PC-3 (cell line): ENCODE results near the gene AGXT. TPM values are rescaled to one million over a fixed set of nuclear protein-coding genes. Genes with fewer than 3 reads are reported as not detected.

Experiments used
- ATAC-seq: fragments of 200-7000 bp; cut with Tn5 transposase; 2 replicates; pipeline ENCODE4 v1.9.1; 2020; ENCODE audit warnings: mild to moderate bottlenecking, moderate library complexity
- BruUV-seq: library from RNA; stranded (reverse); fragments of 400-500 nt; replicated peaks from 2 replicates; lab custom pipeline; 2021; lab: Mats Ljungman, UMichigan
- CTCF ChIA-PET: fragments of 300-600 bp; sonication (Branson Sonifier 250); formaldehyde crosslinking; loops from one replicate; lab custom pipeline; 2022; ENCODE audit warnings: antibody characterized with exemption; lab: Charles Lee
- POLR2A ChIA-PET: fragments of 300-600 bp; sonication (Branson Sonifier 250); formaldehyde crosslinking; loops from one replicate; lab custom pipeline; 2022; ENCODE audit warnings: antibody characterized with exemption; ENCODE audit not compliant: unreplicated experiment; lab: Charles Lee
- DNase-seq: peaks from one replicate; pipeline ENCODE4 v3.0.0-alpha.2; 2015
- H2AFZ ChIP-seq: fragments of 300-600 bp; sonication (generic); 2 replicates; pipeline ENCODE4 v1.6.0; 2016; ENCODE audit warnings: antibody characterized with exemption, low read length
- H3F3A ChIP-seq: fragments of 300-600 bp; sonication (generic); one replicate; pipeline ENCODE4 v1.6.0; 2017; ENCODE audit warnings: antibody characterized with exemption, low read length, control low read depth, mild to moderate bottlenecking; ENCODE audit not compliant: unreplicated experiment
- H3K27ac ChIP-seq: fragments of 300-600 bp; sonication (generic); 2 replicates; pipeline ENCODE4 v1.5.1; 2016; ENCODE audit warnings: mild to moderate bottlenecking, low read length
- H3K27me3 ChIP-seq: fragments of 300-600 bp; sonication (generic); 2 replicates; pipeline ENCODE4 v1.6.1; 2016; ENCODE audit warnings: low read length, mixed read lengths
- H3K36me3 ChIP-seq: fragments of 300-600 bp; sonication (generic); 2 replicates; pipeline ENCODE4 v1.6.1; 2016; ENCODE audit warnings: low read depth, mixed run types, low read length, mixed read lengths
- H3K4me1 ChIP-seq: fragments of 300-600 bp; sonication (generic); 2 replicates; pipeline ENCODE4 v1.5.1; 2016; ENCODE audit warnings: low read length; ENCODE audit not compliant: insufficient read depth
- H3K4me2 ChIP-seq: fragments of 300-600 bp; sonication (generic); 2 replicates; pipeline ENCODE4 v1.6.0; 2016; ENCODE audit warnings: low read length
- H3K4me3 ChIP-seq: fragments of 300-600 bp; sonication (generic); 2 replicates; pipeline ENCODE4 v1.5.1; 2016; ENCODE audit warnings: mild to moderate bottlenecking, low read length, mixed read lengths
- H3K79me2 ChIP-seq: fragments of 300-600 bp; sonication (generic); 2 replicates; pipeline ENCODE4 v1.6.1; 2017; ENCODE audit warnings: low read length, mixed read lengths
- H3K9ac ChIP-seq: fragments of 300-600 bp; sonication (generic); 2 replicates; pipeline ENCODE4 v1.6.0; 2016; ENCODE audit warnings: mild to moderate bottlenecking, low read length
- H3K9me2 ChIP-seq: fragments of 300-600 bp; sonication (generic); replicated peaks from 2 replicates; pipeline ENCODE4 v1.6.1; 2016; ENCODE audit warnings: mixed run types, low read length, mixed read lengths
- H3K9me3 ChIP-seq: fragments of 300-600 bp; sonication (generic); 2 replicates; pipeline ENCODE4 v1.6.1; 2016; ENCODE audit warnings: low read length, mixed read lengths
- H4K20me1 ChIP-seq: fragments of 300-600 bp; sonication (generic); 2 replicates; pipeline ENCODE4 v1.6.1; 2016; ENCODE audit warnings: low read length, mixed read lengths
- EZH2 ChIP-seq: fragments of 300-600 bp; sonication (generic); IDR thresholded peaks from one replicate; pipeline ENCODE4 v1.6.1; 2017; ENCODE audit warnings: antibody characterized with exemption, mild to moderate bottlenecking, low read length; ENCODE audit not compliant: unreplicated experiment
- EZH2phosphoT487 ChIP-seq: fragments of 300-600 bp; sonication (generic); IDR thresholded peaks from 2 replicates; pipeline ENCODE4 v1.6.1; 2018; ENCODE audit warnings: mild to moderate bottlenecking, antibody characterized with exemption, low read length, borderline replicate concordance
- intact Hi-C: fragments of 100-400 bp; cut with micrococcal nuclease; formaldehyde crosslinking; loops from 2 replicates; pipeline ENCODE4 v1.9.0; 2023
- total RNA-seq: library from RNA; depleted of rRNA; stranded (reverse); fragments of >200 nt; gene quantifications from 2 replicates; pipeline ENCODE4 v1.2.3, GENCODE V29; 2014
- TF ChIP-seq, protein P1 (sequence below): fragments of 300-600 bp; sonication (generic); conservative IDR thresholded peaks from 2 replicates; pipeline ENCODE4 v1.5.1; 2017; ENCODE audit warnings: antibody characterized with exemption, low read depth, mild to moderate bottlenecking, low read length

Gene AGXT
- total RNA-seq, 1 experiment from 2014 or later, result not detected

- no peak overlapping the region for H3K9ac ChIP-seq
- H4K20me1 ChIP-seq, result no peaks in the 10 kb centered on the region
- ChIA-PET CTCF (no interaction called here), POLR2A (no interaction called here)
- TF ChIP-seq, protein P1, sequence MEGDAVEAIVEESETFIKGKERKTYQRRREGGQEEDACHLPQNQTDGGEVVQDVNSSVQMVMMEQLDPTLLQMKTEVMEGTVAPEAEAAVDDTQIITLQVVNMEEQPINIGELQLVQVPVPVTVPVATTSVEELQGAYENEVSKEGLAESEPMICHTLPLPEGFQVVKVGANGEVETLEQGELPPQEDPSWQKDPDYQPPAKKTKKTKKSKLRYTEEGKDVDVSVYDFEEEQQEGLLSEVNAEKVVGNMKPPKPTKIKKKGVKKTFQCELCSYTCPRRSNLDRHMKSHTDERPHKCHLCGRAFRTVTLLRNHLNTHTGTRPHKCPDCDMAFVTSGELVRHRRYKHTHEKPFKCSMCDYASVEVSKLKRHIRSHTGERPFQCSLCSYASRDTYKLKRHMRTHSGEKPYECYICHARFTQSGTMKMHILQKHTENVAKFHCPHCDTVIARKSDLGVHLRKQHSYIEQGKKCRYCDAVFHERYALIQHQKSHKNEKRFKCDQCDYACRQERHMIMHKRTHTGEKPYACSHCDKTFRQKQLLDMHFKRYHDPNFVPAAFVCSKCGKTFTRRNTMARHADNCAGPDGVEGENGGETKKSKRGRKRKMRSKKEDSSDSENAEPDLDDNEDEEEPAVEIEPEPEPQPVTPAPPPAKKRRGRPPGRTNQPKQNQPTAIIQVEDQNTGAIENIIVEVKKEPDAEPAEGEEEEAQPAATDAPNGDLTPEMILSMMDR, result no peak
- TF ChIP-seq EZH2phosphoT487 (no peak), EZH2 (no peak)
- H3K4me1 ChIP-seq, result no peaks in the 10 kb centered on the region
- no peaks in the 10 kb centered on the region for H3K79me2 ChIP-seq
- H3K4me3 ChIP-seq, result no peak overlapping the region
- no peak for ATAC-seq
- H2AFZ ChIP-seq, result no peak overlapping the region
- H3K27ac ChIP-seq, result no peak overlapping the region
- H3F3A ChIP-seq, result no peaks in the 10 kb centered on the region
- no peaks in the 10 kb centered on the region; the same call in 1 of the 2 replicates for H3K9me3 ChIP-seq
- H3K27me3 ChIP-seq, result peaks cover 33% of the 10 kb centered on the region
- no peak for DNase-seq
- no peaks in the 10 kb centered on the region for H3K36me3 ChIP-seq
- H3K4me2 ChIP-seq, result no peak overlapping the region
- intact Hi-C loops, result no loop called here
- BruUV-seq, result no TSS peak
- no peaks in the 10 kb centered on the region for H3K9me2 ChIP-seq
These were observed 10.3 kb upstream of the AGXT start for GRCh38 chr2:240858321-240858720.

- ChIA-PET CTCF (no interaction called here), POLR2A (no interaction called here)
- TF ChIP-seq EZH2, result no peak
- TF ChIP-seq, protein P1, result no peak
- TF ChIP-seq EZH2phosphoT487, result no peak
- Histone ChIP-seq H3K9me2 (no peaks in the 10 kb centered on the region), H3K4me1 (no peaks in the 10 kb centered on the region), H3K4me3 (no peak overlapping the region), H3K9ac (no peak overlapping the region), H3K9me3 (no peaks in the 10 kb centered on the region; the same call in 1 of the 2 replicates), H3K27ac (no peak overlapping the region), H3K27me3 (peaks cover 37% of the 10 kb centered on the region), H2AFZ (no peak overlapping the region), H3K4me2 (no peak overlapping the region), H3F3A (no peaks in the 10 kb centered on the region), H4K20me1 (no peaks in the 10 kb centered on the region), H3K36me3 (no peaks in the 10 kb centered on the region), H3K79me2 (no peaks in the 10 kb centered on the region)
- no TSS peak for BruUV-seq
- intact Hi-C loops, result no loop called here
- ATAC-seq (no peak), DNase-seq (no peak)
These were observed 9.8 kb upstream of the AGXT start for GRCh38 chr2:240858871-240859270.

GRCh38 chr2:240861547-240861946 is 7.1 kb upstream of the AGXT start:
- BruUV-seq, result no TSS peak
- Histone ChIP-seq H3F3A (no peaks in the 10 kb centered on the region), H3K9me3 (no peaks in the 10 kb centered on the region), H3K4me2 (no peak overlapping the region), H3K79me2 (no peaks in the 10 kb centered on the region), H3K27me3 (peaks cover 40% of the 10 kb centered on the region), H2AFZ (no peak overlapping the region), H4K20me1 (no peaks in the 10 kb centered on the region), H3K9me2 (no peaks in the 10 kb centered on the region), H3K27ac (no peak overlapping the region), H3K36me3 (no peaks in the 10 kb centered on the region), H3K4me3 (no peak overlapping the region), H3K9ac (no peak overlapping the region), H3K4me1 (no peaks in the 10 kb centered on the region)
- no peak for TF ChIP-seq EZH2
- TF ChIP-seq, protein P1, result no peak
- no peak for TF ChIP-seq EZH2phosphoT487
- DNase-seq (no peak), ATAC-seq (no peak)
- intact Hi-C loops, result no loop called here
- CTCF ChIA-PET, result no interaction called here
- POLR2A ChIA-PET, result interaction anchor here (0.6 kb wide), 1 partner anchor 298 kb away, joined by 4 read pairs; no protein-coding TSS in a partner anchor
